Activated CD4-positive, alpha-beta T cell treated with anti-CD3 and anti-CD28 coated beads, Interleukin-2, amount 50 U/mL, for 48 hours (primary cell): ENCODE results near the gene ALX3.
"Not testable (repeated sequence)": the region's sequence is repeated elsewhere in the genome, so short reads cannot be mapped to it uniquely, and the experiment has no call there.

ENCODE experiments used
- DNase-seq, 2 experiments: peaks; one replicate each; pipeline ENCODE4 v3.0.0-alpha.2; 2020

ALX3 gene

GRCh38 chr1:110040548-110040947 lies 29.9 kb downstream of the ALX3 start:
- peak in 1 of 2 experiments; percentile 28 for DNase-seq

- no peak for DNase-seq
Measured at GRCh38 chr1:110039641-110040040, 30.8 kb downstream of the ALX3 start.

- DNase-seq = no peak
Measured at GRCh38 chr1:110038271-110038670, 32.2 kb downstream of the ALX3 start.

- DNase-seq = no peak
Measured at GRCh38 chr1:110035236-110035752, 35.2 kb downstream of the ALX3 start.

- peak; percentile 89 to 92 for DNase-seq
Measured at GRCh38 chr1:110034451-110035235, 35.8 kb downstream of the ALX3 start, which contains the start of gene STRIP1. STRIP1 (plus strand) TSS chr1:110034624; CDS start chr1:110034638, 14 bp downstream.

- no peak for DNase-seq
Measured at GRCh38 chr1:110034040-110034450, 36.4 kb downstream of the ALX3 start.

GRCh38 chr1:110033421-110033820 lies 37.1 kb downstream of the ALX3 start:
- no peak for DNase-seq

- DNase-seq = no peak
Measured at GRCh38 chr1:110032327-110032726, 38.1 kb downstream of the ALX3 start.

- not testable (repeated sequence) for DNase-seq
Measured at GRCh38 chr1:110030687-110031086, 39.8 kb downstream of the ALX3 start.

- no peak for DNase-seq
Measured at GRCh38 chr1:110024613-110025012, 45.9 kb downstream of the ALX3 start.

GRCh38 chr1:110021285-110021684 lies 49.2 kb downstream of the ALX3 start:
- DNase-seq = no peak

GRCh38 chr1:110019770-110020169 lies 50.7 kb downstream of the ALX3 start:
- no peak for DNase-seq

- no peak for DNase-seq
Measured at GRCh38 chr1:110018396-110018795, 52.1 kb downstream of the ALX3 start.

GRCh38 chr1:110017792-110018191 lies 52.7 kb downstream of the ALX3 start:
- DNase-seq = no peak

GRCh38 chr1:110012100-110012780 lies 58.2 kb downstream of the ALX3 start:
- DNase-seq = no peak

GRCh38 chr1:110011527-110012041 lies 58.9 kb downstream of the ALX3 start:
- DNase-seq = no peak
